MM.1S (cell line): ENCODE data around the gene ESPL1.

ENCODE experiments used
- DNase-seq: peaks from one replicate; pipeline ENCODE4 v3.0.0-alpha.2; 2015
- H2AFZ ChIP-seq: fragments of 300-600 bp; sonication (generic); 2 replicates; pipeline ENCODE4 v1.6.0; 2016; ENCODE audit warnings: antibody characterized with exemption, low read length
- H3F3A ChIP-seq: fragments of 300-600 bp; sonication (generic); 2 replicates; pipeline ENCODE4 v1.6.1; 2016; ENCODE audit warnings: mild to moderate bottlenecking, antibody characterized with exemption, low read length, moderate library complexity, mixed read lengths; ENCODE audit not compliant: insufficient read depth
- H3K27ac ChIP-seq: fragments of 300-600 bp; sonication (generic); 2 replicates; pipeline ENCODE4 v1.5.1; 2016; ENCODE audit warnings: mild to moderate bottlenecking, low read length
- H3K27me3 ChIP-seq: fragments of 300-600 bp; sonication (generic); replicated peaks from 2 replicates; pipeline ENCODE4 v1.6.0; 2016; ENCODE audit warnings: low read length; ENCODE audit not compliant: insufficient read depth
- H3K36me3 ChIP-seq: fragments of 300-600 bp; sonication (generic); replicated peaks from 2 replicates; pipeline ENCODE4 v1.6.1; 2016; ENCODE audit warnings: mild to moderate bottlenecking, low read length, mixed read lengths; ENCODE audit not compliant: insufficient read depth
- H3K4me1 ChIP-seq: fragments of 300-600 bp; sonication (generic); 2 replicates; pipeline ENCODE4 v1.6.1; 2016; ENCODE audit warnings: low read length, mixed read lengths
- H3K4me2 ChIP-seq: fragments of 300-600 bp; sonication (generic); 2 replicates; pipeline ENCODE4 v1.6.0; 2016; ENCODE audit warnings: low read depth, low read length
- H3K4me3 ChIP-seq: fragments of 300-600 bp; sonication (generic); 2 replicates; pipeline ENCODE4 v1.5.1; 2016; ENCODE audit warnings: low read length, mixed read lengths
- H3K79me2 ChIP-seq: fragments of 300-600 bp; sonication (generic); 2 replicates; pipeline ENCODE4 v1.6.1; 2016; ENCODE audit warnings: mixed run types, low read length, mixed read lengths
- H3K9ac ChIP-seq: fragments of 300-600 bp; sonication (generic); 2 replicates; pipeline ENCODE4 v1.6.1; 2016; ENCODE audit warnings: low read length, mixed read lengths
- H3K9me2 ChIP-seq: fragments of 300-600 bp; sonication (generic); replicated peaks from 2 replicates; pipeline ENCODE4 v1.6.1; 2016; ENCODE audit warnings: mild to moderate bottlenecking, low read length, mixed read lengths; ENCODE audit not compliant: insufficient read depth
- H3K9me3 ChIP-seq: fragments of 300-600 bp; sonication (generic); replicated peaks from 2 replicates; pipeline ENCODE4 v1.6.1; 2016; ENCODE audit warnings: mild to moderate bottlenecking, low read length, mixed read lengths; ENCODE audit not compliant: insufficient read depth
- H4K20me1 ChIP-seq: fragments of 300-600 bp; sonication (generic); 2 replicates; pipeline ENCODE4 v1.6.1; 2016; ENCODE audit warnings: mild to moderate bottlenecking, low read length, moderate library complexity, mixed read lengths; ENCODE audit not compliant: insufficient read depth
- EZH2 ChIP-seq: fragments of 300-600 bp; sonication (generic); optimal IDR thresholded peaks from 2 replicates; pipeline ENCODE3; 2017; ENCODE audit warnings: low read depth, mild to moderate bottlenecking, antibody characterized with exemption, low read length, mixed read lengths
- EZH2phosphoT487 ChIP-seq: fragments of 300-600 bp; sonication (generic); IDR thresholded peaks from 2 replicates; pipeline ENCODE4 v1.6.1; 2018; ENCODE audit warnings: antibody characterized with exemption, low read length
- TF ChIP-seq, protein P1 (sequence below): fragments of 300-600 bp; sonication (generic); IDR thresholded peaks from 2 replicates; pipeline ENCODE4 v1.5.1; 2016; ENCODE audit warnings: antibody characterized with exemption, low read length, mixed read lengths

The ESPL1 gene

DNA sequence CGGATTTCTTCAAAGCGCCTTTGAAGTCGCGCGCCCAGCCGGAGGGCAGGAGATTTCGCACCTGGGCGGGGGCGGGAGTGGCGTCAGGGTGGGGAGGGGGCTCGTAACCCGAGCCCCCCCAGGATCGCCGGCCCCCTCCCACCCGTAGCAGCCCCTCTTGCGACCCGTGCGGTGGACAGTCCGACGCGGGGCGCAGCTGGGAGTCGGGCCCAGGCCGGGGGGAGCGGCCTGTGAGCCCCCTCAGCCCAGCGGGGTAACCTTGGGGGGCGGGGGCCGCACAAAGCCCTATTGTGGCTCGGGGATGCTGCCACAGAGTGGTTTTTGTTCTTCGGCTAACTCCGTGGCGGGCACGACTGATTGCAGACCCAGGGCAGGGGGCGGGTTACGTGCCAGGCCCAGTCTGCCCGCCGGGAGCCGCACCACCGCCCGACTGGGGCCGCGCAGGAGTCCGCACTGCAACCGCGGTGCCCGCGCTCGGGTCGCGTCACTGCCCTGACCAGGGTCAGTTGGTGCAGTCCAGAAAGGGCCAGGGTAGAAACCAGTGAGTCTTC, 57.5 kb downstream of the ESPL1 start:
- peaks cover 11% of the 10 kb centered on the region for H3K4me1 ChIP-seq
- no peaks in the 10 kb centered on the region for H3K36me3 ChIP-seq
- DNase-seq, result no peak
- no peaks in the 10 kb centered on the region for H3K27me3 ChIP-seq
- peak overlapping the region; percentile 65 for H3K4me3 ChIP-seq
- H3K9me2 ChIP-seq, result no peaks in the 10 kb centered on the region
- peak overlapping the region; percentile 80 for H3K9ac ChIP-seq
- TF ChIP-seq, protein P1, sequence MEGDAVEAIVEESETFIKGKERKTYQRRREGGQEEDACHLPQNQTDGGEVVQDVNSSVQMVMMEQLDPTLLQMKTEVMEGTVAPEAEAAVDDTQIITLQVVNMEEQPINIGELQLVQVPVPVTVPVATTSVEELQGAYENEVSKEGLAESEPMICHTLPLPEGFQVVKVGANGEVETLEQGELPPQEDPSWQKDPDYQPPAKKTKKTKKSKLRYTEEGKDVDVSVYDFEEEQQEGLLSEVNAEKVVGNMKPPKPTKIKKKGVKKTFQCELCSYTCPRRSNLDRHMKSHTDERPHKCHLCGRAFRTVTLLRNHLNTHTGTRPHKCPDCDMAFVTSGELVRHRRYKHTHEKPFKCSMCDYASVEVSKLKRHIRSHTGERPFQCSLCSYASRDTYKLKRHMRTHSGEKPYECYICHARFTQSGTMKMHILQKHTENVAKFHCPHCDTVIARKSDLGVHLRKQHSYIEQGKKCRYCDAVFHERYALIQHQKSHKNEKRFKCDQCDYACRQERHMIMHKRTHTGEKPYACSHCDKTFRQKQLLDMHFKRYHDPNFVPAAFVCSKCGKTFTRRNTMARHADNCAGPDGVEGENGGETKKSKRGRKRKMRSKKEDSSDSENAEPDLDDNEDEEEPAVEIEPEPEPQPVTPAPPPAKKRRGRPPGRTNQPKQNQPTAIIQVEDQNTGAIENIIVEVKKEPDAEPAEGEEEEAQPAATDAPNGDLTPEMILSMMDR, result no peak
- TF ChIP-seq EZH2phosphoT487 (no peak), EZH2 (no peak)
- H3K9me3 ChIP-seq, result no peaks in the 10 kb centered on the region
- no peaks in the 10 kb centered on the region for H4K20me1 ChIP-seq
- peak overlapping the region; percentile 57; the same call in 1 of the 2 replicates for H3K27ac ChIP-seq
- peak overlapping the region; percentile 79 for H2AFZ ChIP-seq
- peaks cover 5% of the 10 kb centered on the region for H3K79me2 ChIP-seq
- peak overlapping the region; percentile 92 for H3K4me2 ChIP-seq
- H3F3A ChIP-seq, result peaks cover 20% of the 10 kb centered on the region

DNA sequence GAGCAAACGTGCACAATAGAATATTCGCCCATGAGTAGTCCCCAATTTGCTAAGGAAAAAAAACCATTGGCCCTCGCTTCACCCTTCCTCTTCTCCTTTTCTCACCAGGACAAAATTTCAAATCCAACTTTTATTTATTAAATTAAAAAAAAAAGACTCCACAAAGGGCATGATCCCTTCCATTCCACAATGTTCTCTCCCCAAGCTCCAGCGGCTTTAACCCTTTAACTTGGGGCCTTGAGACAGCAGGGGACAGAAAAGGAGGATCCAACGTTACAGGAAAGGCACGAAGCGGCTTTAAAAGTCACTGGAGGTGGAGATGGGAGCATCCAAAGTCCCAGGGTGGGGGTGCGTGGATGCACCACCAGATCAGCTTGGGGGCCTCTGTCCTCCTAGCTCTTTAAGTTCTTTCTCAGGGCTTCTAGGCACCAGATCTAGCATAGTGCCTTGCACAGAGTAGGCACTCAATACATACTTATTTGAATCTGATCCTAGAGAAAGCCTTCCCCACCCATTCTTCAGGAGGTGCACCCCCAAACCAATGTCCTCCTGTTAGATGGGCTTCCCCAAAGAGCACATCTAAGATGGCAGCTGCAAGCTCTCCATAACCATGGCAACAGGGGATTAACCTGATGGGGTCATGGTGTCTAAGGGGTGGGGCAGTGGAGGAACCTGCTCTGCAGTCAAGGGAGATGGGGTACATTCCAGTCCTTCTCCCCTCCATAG, 58.5 kb downstream of the ESPL1 start:
- Histone ChIP-seq H3K27ac (no peak overlapping the region), H3K9me3 (no peaks in the 10 kb centered on the region), H3K36me3 (no peaks in the 10 kb centered on the region), H3K4me3 (no peak overlapping the region), H3K79me2 (no peaks in the 10 kb centered on the region), H2AFZ (no peak overlapping the region), H3F3A (peaks cover 15% of the 10 kb centered on the region), H3K4me2 (peak overlapping the region; percentile 92; the same call in 1 of the 2 replicates), H3K9ac (no peak overlapping the region), H4K20me1 (no peaks in the 10 kb centered on the region), H3K4me1 (peaks cover 10% of the 10 kb centered on the region), H3K9me2 (no peaks in the 10 kb centered on the region), H3K27me3 (no peaks in the 10 kb centered on the region)
- DNase-seq, result no peak
- TF ChIP-seq, protein P1, result no peak
- TF ChIP-seq EZH2phosphoT487 (no peak), EZH2 (no peak)

DNA sequence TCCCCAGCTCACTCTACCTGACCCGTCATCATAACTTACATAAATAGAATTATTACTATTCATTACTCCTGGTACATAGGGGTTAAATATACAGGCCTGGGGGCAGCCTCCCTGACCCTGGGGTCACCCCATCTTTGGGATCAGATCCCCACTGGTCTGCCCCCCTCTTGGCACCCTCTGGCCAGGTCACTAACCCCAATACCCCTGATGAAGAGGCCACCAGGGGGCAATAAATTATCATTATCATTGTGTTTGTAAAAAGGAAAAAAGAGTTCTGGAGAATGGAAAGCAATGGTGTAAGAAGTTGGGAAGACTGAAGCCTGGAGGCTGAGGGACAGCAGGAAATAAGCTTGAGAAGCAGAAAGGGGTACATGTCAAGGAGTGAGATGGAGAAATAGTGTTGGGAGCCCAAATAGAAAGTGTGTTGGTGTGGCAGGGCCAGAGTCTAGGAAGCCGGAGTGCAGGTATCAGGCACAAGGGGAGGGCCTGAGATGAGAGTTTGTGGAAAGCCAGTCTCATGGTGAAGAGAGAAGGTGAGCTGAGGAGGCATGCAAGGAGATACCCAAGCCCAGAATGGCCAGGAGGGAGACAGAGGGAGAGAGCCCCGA, 59.4 kb downstream of the ESPL1 start:
- no peak for DNase-seq

More for the DNA sequence above, 59.4 kb downstream of the ESPL1 start:
- Histone ChIP-seq H3K9me3 (no peaks in the 10 kb centered on the region), H3K27ac (no peak overlapping the region), H4K20me1 (no peaks in the 10 kb centered on the region), H3K4me2 (no peak overlapping the region), H3K9me2 (no peaks in the 10 kb centered on the region), H3F3A (peaks cover 15% of the 10 kb centered on the region), H3K9ac (no peak overlapping the region), H2AFZ (no peak overlapping the region), H3K4me1 (peaks cover 7% of the 10 kb centered on the region), H3K27me3 (no peaks in the 10 kb centered on the region), H3K36me3 (no peaks in the 10 kb centered on the region), H3K4me3 (no peak overlapping the region), H3K79me2 (no peaks in the 10 kb centered on the region)
- TF ChIP-seq, protein P1, result peak; percentile 49
- TF ChIP-seq EZH2phosphoT487 (no peak), EZH2 (no peak)
